Mucosa of rectum (tissue), 2 donors: ENCODE measurements around the gene EMC10.

Experiments used
- H3K27ac ChIP-seq, 2 donors: one replicate each; pipeline ENCODE4 v1.7.0; 2013; ENCODE audit warnings: inconsistent platforms in 2 of 2, low read depth in 2 of 2, low read length in 2 of 2
- H3K27me3 ChIP-seq, 2 donors: one replicate each; pipeline ENCODE4 v1.7.0; 2013; ENCODE audit warnings: low read length in 2 of 2; ENCODE audit not compliant: control insufficient read depth in 2 of 2, insufficient read depth in 2 of 2
- H3K36me3 ChIP-seq, 2 donors: one replicate each; pipeline ENCODE4 v1.7.0; 2013; ENCODE audit warnings: low read length in 2 of 2; ENCODE audit not compliant: control insufficient read depth in 2 of 2, insufficient read depth in 2 of 2
- H3K4me1 ChIP-seq, 2 donors: one replicate each; pipeline ENCODE4 v1.7.0; 2013; ENCODE audit warnings: low read length in 2 of 2, mild to moderate bottlenecking in 1 of 2; ENCODE audit not compliant: control insufficient read depth in 2 of 2, insufficient read depth in 2 of 2
- H3K4me3 ChIP-seq, 2 donors: one replicate each; pipeline ENCODE4 v1.7.0; 2013; ENCODE audit warnings: low read length in 2 of 2
- H3K9ac ChIP-seq, 2 donors: one replicate each; pipeline ENCODE4 v1.7.0; 2013; ENCODE audit warnings: low read length in 2 of 2, low read depth in 1 of 2, mild to moderate bottlenecking in 1 of 2
- H3K9me3 ChIP-seq, 2 donors: one replicate each; pipeline ENCODE4 v1.7.0; 2013; ENCODE audit warnings: low read length in 2 of 2; ENCODE audit not compliant: control insufficient read depth in 2 of 2
- donor health status: healthy.
- donor health status: Normal muscosa, but diverticular disease.

EMC10 gene

DNA sequence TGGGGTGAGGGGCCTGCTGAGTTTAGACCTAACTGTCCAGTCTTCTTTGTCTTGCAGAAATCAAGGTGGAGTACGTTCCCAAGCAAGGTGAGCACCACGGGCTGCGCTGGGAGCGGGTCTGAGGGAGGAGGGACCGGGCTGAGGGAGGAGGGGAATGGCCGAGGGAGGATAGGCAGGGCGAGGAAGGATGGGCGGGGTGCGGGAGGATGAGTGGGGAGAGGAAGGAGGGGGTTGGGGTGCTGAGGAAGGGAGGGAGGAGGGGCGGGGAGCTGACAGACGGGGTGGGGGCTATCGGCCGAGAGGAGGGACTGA lies 25.1 kb upstream of the EMC10 start:
- no peak overlapping the region for H3K27ac ChIP-seq
- no peaks in the 10 kb centered on the region for H3K9me3 ChIP-seq
- H3K9ac ChIP-seq = no peak overlapping the region
- H3K36me3 ChIP-seq = no peaks in the 10 kb centered on the region
- peaks cover 5 to 6% of the 10 kb centered on the region in 2 donors for H3K27me3 ChIP-seq
- H3K4me1 ChIP-seq = no peaks in the 10 kb centered on the region
- H3K4me3 ChIP-seq = no peak overlapping the region

DNA sequence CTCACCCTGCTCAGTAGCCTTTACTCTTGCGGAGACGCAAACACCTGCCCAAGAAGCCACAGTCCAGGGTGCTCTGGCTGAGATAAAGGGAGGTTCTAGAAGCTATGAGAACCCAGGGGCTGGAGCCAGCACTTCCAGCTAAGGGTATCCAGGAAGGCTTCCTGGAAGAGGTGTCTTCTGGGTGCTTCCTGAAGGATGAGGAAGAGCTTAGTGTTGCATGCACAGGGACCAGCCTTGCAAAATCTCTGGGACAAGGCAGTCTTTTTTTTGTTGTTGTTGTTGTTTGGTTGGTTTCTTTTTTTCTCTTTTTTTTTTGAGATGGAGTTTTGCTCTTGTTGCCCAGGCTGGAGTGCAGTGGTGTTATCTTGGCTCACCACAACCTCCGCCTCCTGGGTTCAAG lies 23.1 kb upstream of the EMC10 start:
- Histone ChIP-seq H3K36me3 (no peaks in the 10 kb centered on the region), H3K27me3 (peaks cover 5 to 15% of the 10 kb centered on the region in 2 donors), H3K9ac (no peak overlapping the region), H3K27ac (no peak overlapping the region), H3K4me3 (no peak overlapping the region), H3K9me3 (no peaks in the 10 kb centered on the region), H3K4me1 (no peaks in the 10 kb centered on the region)

DNA sequence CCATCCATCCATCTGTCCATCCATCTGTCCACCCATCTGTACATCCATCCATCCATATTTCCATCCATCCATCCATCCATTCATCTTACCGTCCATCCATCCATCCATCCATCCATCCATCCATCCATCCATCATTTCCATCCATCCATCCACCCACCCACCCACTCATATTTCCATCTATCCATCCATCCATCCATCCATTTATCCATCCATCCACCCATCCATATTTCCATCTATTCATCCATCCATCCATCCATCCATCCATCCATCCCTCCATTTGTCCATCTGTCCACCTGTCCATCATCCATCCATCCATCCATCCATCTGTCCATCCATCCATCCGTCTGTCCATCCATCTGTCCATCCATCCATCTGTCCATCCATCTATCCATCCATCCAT lies 20.3 kb upstream of the EMC10 start:
- H3K36me3 ChIP-seq = no peaks in the 10 kb centered on the region

GRCh38 chr19:50457300-50457699 lies 19.0 kb upstream of the EMC10 start:
- peaks cover 2 to 13% of the 10 kb centered on the region in 2 donors for H3K27me3 ChIP-seq
- H3K9me3 ChIP-seq = no peaks in the 10 kb centered on the region
- peaks cover 0 to 3% of the 10 kb centered on the region in 2 donors for H3K4me1 ChIP-seq
- no peak overlapping the region for H3K27ac ChIP-seq
- H3K9ac ChIP-seq = no peak overlapping the region
- no peak overlapping the region for H3K4me3 ChIP-seq
- no peaks in the 10 kb centered on the region for H3K36me3 ChIP-seq

More for the DNA sequence above, 20.3 kb upstream of the EMC10 start:
- Histone ChIP-seq H3K27ac (no peak overlapping the region), H3K9me3 (no peaks in the 10 kb centered on the region), H3K4me1 (no peaks in the 10 kb centered on the region), H3K9ac (no peak overlapping the region), H3K4me3 (no peak overlapping the region), H3K27me3 (peaks cover 2 to 14% of the 10 kb centered on the region in 2 donors)

DNA sequence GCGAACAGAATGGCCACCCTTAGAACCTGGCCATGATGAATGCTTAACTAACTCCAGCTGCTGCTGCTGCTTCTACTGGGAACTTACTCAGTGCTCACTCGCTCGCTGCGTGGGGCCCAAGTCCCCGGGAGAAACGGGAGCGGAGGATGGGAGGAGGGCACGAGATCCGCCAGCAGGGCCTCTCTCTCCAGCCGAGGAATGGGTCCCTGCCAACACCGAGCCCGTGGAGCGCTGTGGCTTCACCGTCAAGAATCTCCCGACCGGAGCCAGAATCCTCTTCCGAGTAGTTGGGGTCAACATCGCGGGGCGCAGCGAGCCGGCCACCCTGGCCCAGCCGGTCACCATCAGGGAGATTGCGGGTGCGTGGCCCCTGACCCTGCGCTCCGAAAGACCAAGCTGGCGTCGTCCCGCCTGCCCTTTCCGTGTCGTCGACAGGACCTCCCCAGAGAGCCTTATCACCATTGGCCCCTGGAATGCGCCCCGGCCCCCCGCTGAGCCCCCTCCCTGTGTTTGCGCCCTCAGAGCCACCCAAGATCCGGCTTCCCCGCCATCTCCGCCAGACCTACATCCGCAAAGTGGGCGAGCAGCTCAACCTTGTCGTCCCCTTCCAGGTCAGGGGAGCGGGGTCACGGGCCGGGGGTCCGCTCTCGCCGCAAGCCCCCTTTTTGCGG lies 17.8 kb upstream of the EMC10 start:
- Histone ChIP-seq H3K4me1 (peaks cover 0 to 3% of the 10 kb centered on the region in 2 donors), H3K9ac (no peak overlapping the region), H3K9me3 (no peaks in the 10 kb centered on the region), H3K4me3 (no peak overlapping the region), H3K27ac (no peak overlapping the region), H3K36me3 (no peaks in the 10 kb centered on the region), H3K27me3 (peaks cover 2 to 13% of the 10 kb centered on the region in 2 donors)

DNA sequence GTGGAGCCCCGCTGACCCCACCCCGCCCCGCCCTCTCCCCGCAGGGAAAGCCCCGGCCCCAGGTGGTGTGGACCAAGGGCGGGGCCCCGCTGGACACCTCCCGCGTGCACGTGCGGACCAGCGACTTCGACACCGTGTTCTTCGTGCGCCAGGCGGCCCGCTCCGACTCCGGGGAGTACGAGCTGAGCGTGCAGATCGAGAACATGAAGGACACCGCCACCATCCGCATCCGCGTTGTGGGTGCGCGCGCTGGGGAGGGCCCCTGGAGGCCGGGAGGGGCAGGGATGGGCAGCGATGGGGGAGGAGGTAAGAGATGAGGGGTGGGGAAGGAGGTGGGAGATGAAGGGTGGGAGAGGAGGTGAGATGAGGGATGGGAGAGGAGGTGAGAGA lies 17.2 kb upstream of the EMC10 start:
- H3K9me3 ChIP-seq = no peaks in the 10 kb centered on the region
- peaks cover 0 to 3% of the 10 kb centered on the region in 2 donors for H3K4me1 ChIP-seq
- no peak overlapping the region for H3K9ac ChIP-seq
- no peak overlapping the region for H3K27ac ChIP-seq
- H3K36me3 ChIP-seq = no peaks in the 10 kb centered on the region
- peaks cover 2 to 13% of the 10 kb centered on the region in 2 donors for H3K27me3 ChIP-seq
- no peak overlapping the region for H3K4me3 ChIP-seq

DNA sequence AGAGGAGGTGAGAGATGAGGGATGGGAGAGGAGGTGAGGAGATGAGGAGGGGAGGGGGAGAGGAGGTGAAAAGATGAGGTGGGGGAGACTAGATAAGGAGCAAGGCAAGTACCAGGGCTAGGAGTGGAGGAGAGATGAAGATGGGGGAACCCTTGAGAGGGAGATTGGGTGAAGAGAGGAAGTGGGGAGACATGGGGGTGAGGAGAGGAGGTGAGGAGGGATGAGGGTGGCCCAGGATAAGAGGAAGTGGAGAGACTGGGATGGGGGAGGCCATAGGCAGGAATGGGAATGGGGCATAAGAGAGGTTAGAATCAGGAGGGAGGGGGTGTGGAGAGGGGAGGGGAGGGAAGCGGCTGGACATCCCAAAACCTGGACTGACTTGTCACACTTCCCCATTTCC lies 16.7 kb upstream of the EMC10 start:
- no peaks in the 10 kb centered on the region for H3K36me3 ChIP-seq
- H3K4me3 ChIP-seq = no peak overlapping the region
- H3K27me3 ChIP-seq = peaks cover 2 to 13% of the 10 kb centered on the region in 2 donors
- peaks cover 0 to 3% of the 10 kb centered on the region in 2 donors for H3K4me1 ChIP-seq
- H3K9ac ChIP-seq = no peak overlapping the region
- H3K27ac ChIP-seq = no peak overlapping the region
- no peaks in the 10 kb centered on the region for H3K9me3 ChIP-seq

GRCh38 chr19:50460161-50460765 lies 16.0 kb upstream of the EMC10 start:
- peaks cover 0 to 3% of the 10 kb centered on the region in 2 donors for H3K4me1 ChIP-seq
- peaks cover 2 to 13% of the 10 kb centered on the region in 2 donors for H3K27me3 ChIP-seq
- no peak overlapping the region for H3K9ac ChIP-seq
- H3K27ac ChIP-seq = no peak overlapping the region
- no peak overlapping the region for H3K4me3 ChIP-seq
- no peaks in the 10 kb centered on the region for H3K36me3 ChIP-seq
- H3K9me3 ChIP-seq = no peaks in the 10 kb centered on the region

- no peak overlapping the region for H3K4me3 ChIP-seq
- H3K9ac ChIP-seq = no peak overlapping the region
- H3K9me3 ChIP-seq = no peaks in the 10 kb centered on the region
- H3K27ac ChIP-seq = no peak overlapping the region
- H3K4me1 ChIP-seq = peaks cover 0 to 7% of the 10 kb centered on the region in 2 donors
- H3K36me3 ChIP-seq = no peaks in the 10 kb centered on the region
- H3K27me3 ChIP-seq = peaks cover 2 to 13% of the 10 kb centered on the region in 2 donors
Measured at GRCh38 chr19:50461066-50461875, 15.0 kb upstream of the EMC10 start.

- Histone ChIP-seq H3K9ac (no peak overlapping the region), H3K4me3 (no peak overlapping the region), H3K36me3 (no peaks in the 10 kb centered on the region), H3K27me3 (peaks cover 2 to 5% of the 10 kb centered on the region in 2 donors), H3K4me1 (peaks cover 3 to 12% of the 10 kb centered on the region in 2 donors), H3K9me3 (no peaks in the 10 kb centered on the region), H3K27ac (no peak overlapping the region)
Measured at GRCh38 chr19:50462970-50463369, 13.3 kb upstream of the EMC10 start.
